Colon (tissue), 2 donors: ENCODE results near the gene GABBR1.
"Not testable (repeated sequence)": the region's sequence is repeated elsewhere in the genome, so short reads cannot be mapped to it uniquely, and the experiment has no call there.

Experiments
- FAIRE-seq: peaks from 2 replicates; lab custom pipeline; 2012; peaks lifted over from hg19 to GRCh38; lab: Jason Lieb, UNC
- donor health status: control.
- donor health status: control.

Gene GABBR1

GRCh38 chr6:29632789-29633533 is at the start of gene GABBR1:
TSS of gene GABBR1 (minus strand) at chr6:29633183. CDS start at chr6:29632385, 798 bp downstream.
- FAIRE-seq = no peak

GRCh38 chr6:29681811-29682210 is 48.8 kb upstream of the GABBR1 start:
- no peak for FAIRE-seq

GRCh38 chr6:29680904-29681303 is 47.9 kb upstream of the GABBR1 start, which contains the start of gene ZFP57:
TSS of gene ZFP57 (minus strand) at chr6:29681152. CDS start at chr6:29677003, 4,149 bp downstream.
- no peak for FAIRE-seq

- no peak for FAIRE-seq
Observed at GRCh38 chr6:29680416-29680815, 47.4 kb upstream of the GABBR1 start.

GRCh38 chr6:29679962-29680361 is 47.0 kb upstream of the GABBR1 start:
- FAIRE-seq = no peak

GRCh38 chr6:29678114-29678513 is 45.1 kb upstream of the GABBR1 start:
- no peak for FAIRE-seq

- FAIRE-seq = no peak
Observed at GRCh38 chr6:29676981-29677601, 44.1 kb upstream of the GABBR1 start.

- no peak for FAIRE-seq
Observed at GRCh38 chr6:29675561-29675960, 42.6 kb upstream of the GABBR1 start.

- no peak for FAIRE-seq
Observed at GRCh38 chr6:29674008-29674407, 41.0 kb upstream of the GABBR1 start.

GRCh38 chr6:29673161-29673560 is 40.2 kb upstream of the GABBR1 start:
- FAIRE-seq = no peak

GRCh38 chr6:29672116-29672515 is 39.1 kb upstream of the GABBR1 start:
- not testable (repeated sequence) for FAIRE-seq

- FAIRE-seq = no peak
Observed at GRCh38 chr6:29671026-29671425, 38.0 kb upstream of the GABBR1 start.

GRCh38 chr6:29667158-29667557 is 34.2 kb upstream of the GABBR1 start:
- FAIRE-seq = no peak

- no peak for FAIRE-seq
Observed at GRCh38 chr6:29666826-29667130, 33.8 kb upstream of the GABBR1 start.

GRCh38 chr6:29665942-29666825 is 33.2 kb upstream of the GABBR1 start:
- FAIRE-seq = no peak

GRCh38 chr6:29663300-29664042 is 30.5 kb upstream of the GABBR1 start:
- no peak for FAIRE-seq

GRCh38 chr6:29661502-29662141 is 28.6 kb upstream of the GABBR1 start:
- FAIRE-seq = not testable (repeated sequence)

- no peak for FAIRE-seq
Observed at GRCh38 chr6:29661071-29661470, 28.1 kb upstream of the GABBR1 start.

GRCh38 chr6:29656798-29657197 is 23.8 kb upstream of the GABBR1 start, which contains the start of gene MOG:
TSS of gene MOG (plus strand) at chr6:29657092. CDS start at chr6:29657210, 118 bp downstream.
- FAIRE-seq = no peak

- FAIRE-seq = no peak
Observed at GRCh38 chr6:29656157-29656556, 23.2 kb upstream of the GABBR1 start.

GRCh38 chr6:29655658-29656057 is 22.7 kb upstream of the GABBR1 start:
- no peak for FAIRE-seq
